ENCODE measurements around the gene CCDC142. TPM values are rescaled to one million over a fixed set of nuclear protein-coding genes. Genes with fewer than 3 reads are reported as not detected.

CCDC142 gene
- total and polyA plus RNA-seq, 9 of the 15 experiments (the other 6 are each of a cell fraction or from before 2014, with no cell fraction given) = 0.55 to 11.7 (median 7.2) TPM

- Histone ChIP-seq H3K27me3 (ENCODE audit: control insufficient read depth in 2 of 2, insufficient read depth in 2 of 2, low read length in 2 of 2) (no peaks in the 10 kb centered on the region), H3K4me3 (peak overlapping the region; percentile 40), H3K9me3 (replicated peaks; ENCODE audit: control insufficient read depth, insufficient read depth, low read depth, low read length) (no peaks in the 10 kb centered on the region), H3K36me3 (ENCODE audit: control insufficient read depth, insufficient read depth, low read length) (peaks cover 13% of the 10 kb centered on the region; the same call in 2 of the 3 replicates), H3K27ac (ENCODE audit: extremely low read depth, low read depth, low read length) (peak overlapping the region; percentile 79), H4K20me1 (replicated peaks; ENCODE audit: control insufficient read depth, insufficient read depth, low read length) (no peaks in the 10 kb centered on the region), H3K79me2 (ENCODE audit: control insufficient read depth, insufficient read depth, low read length) (peaks cover 46% of the 10 kb centered on the region), H2AFZ (ENCODE audit: low read depth, low read length) (peak overlapping the region; percentile 97), H3K4me2 (ENCODE audit: insufficient read depth, low read length) (peak overlapping the region; percentile 95), H3K9ac (ENCODE audit: insufficient read depth in 1 of 2, low read depth in 2 of 2, low read length in 2 of 2) (peak overlapping the region; percentile 87 to 94), H3K4me1 (replicated peaks in 1 of 2; ENCODE audit: control insufficient read depth in 2 of 2, insufficient read depth in 2 of 2, low read length in 2 of 2) (peaks cover 29 to 70% of the 10 kb centered on the region in 2 experiments; a peak in 4 of 5 replicates), H3K9me1 (ENCODE audit: control insufficient read depth, insufficient read depth, low read length) (no peaks in the 10 kb centered on the region)
- in situ Hi-C loops (cut with MboI) (no loop called here), intact Hi-C loops (cut with micrococcal nuclease) (loop anchor here (5.0 kb wide), 1 partner anchor 70 kb away; no protein-coding TSS in a partner anchor)
- BruUV-seq (replicated peaks) = TSS peak; percentile 16
- DNase-seq (ENCODE audit: extremely low read depth in 1 of 4, low spot score in 3 of 4) (peak; percentile 52 to 72 (median 61)), FAIRE-seq (peak; percentile 74), ATAC-seq (peak; percentile 36)
- CTCF ChIA-PET (ENCODE audit: low intra/inter-chr PET ratio) = no interaction called here
- POLR2A ChIA-PET = interaction anchor here (0.6 to 2.4 kb wide), 5 partner anchors 7 to 29 kb away, joined by 3 to 13 read pairs (median 4); partner anchors contain the start of genes AUP1 and HTRA2
- under 1% methylated on average over 22 of the region's 32 CpGs for WGBS (ENCODE audit: insufficient coverage, low coverage, missing lambda C conversion rate)
- TF ChIP-seq HIVEP1 (CRISPR knock-in tag; IDR thresholded peaks at IDR 0.05) (no peak), KDM1A (IDR thresholded peaks at IDR 0.05) (peak; percentile 57 to 67; a peak in 2 of 4 replicates), TARDBP (IDR thresholded peaks at IDR 0.05) (no peak), RBBP5 (IDR thresholded peaks at IDR 0.05; ENCODE audit: borderline replicate concordance, insufficient read depth, low read length, poor library complexity, severe bottlenecking) (peak; percentile 32), YY1 (IDR thresholded peaks at IDR 0.05; ENCODE audit: borderline replicate concordance in 1 of 3, control insufficient read depth in 1 of 3, extremely low read depth in 1 of 3, insufficient read depth in 3 of 3, insufficient read length in 1 of 3, insufficient replicate concordance in 2 of 3, low read depth in 1 of 3, low read length in 2 of 3) (no peak), HDGF (IDR thresholded peaks at IDR 0.05) (no peak), ZBED1 (IDR thresholded peaks at IDR 0.05) (no peak), ZBTB8A (IDR thresholded peaks at IDR 0.05; ENCODE audit: partially characterized antibody) (no peak), STAG1 (CRISPR knock-in tag; IDR thresholded peaks at IDR 0.05; ENCODE audit: borderline replicate concordance) (no peak), EGR1 (conservative IDR thresholded peaks at IDR 0.05) (peak; percentile 94), HMBOX1 (IDR thresholded peaks at IDR 0.05) (no peak), ZNF197 (CRISPR knock-in tag; IDR thresholded peaks at IDR 0.05; ENCODE audit: low read depth) (no peak), ZZZ3 (IDR thresholded peaks at IDR 0.05) (no peak), CBFB (CRISPR knock-in tag; IDR thresholded peaks at IDR 0.05) (no peak), TEAD4 (IDR thresholded peaks at IDR 0.05; ENCODE audit: low read length) (peak; percentile 41; the same call in 1 of the 2 replicates), TEAD4 (CRISPR knock-in tag; IDR thresholded peaks at IDR 0.05; ENCODE audit: borderline replicate concordance) (no peak), MAFK (IDR thresholded peaks at IDR 0.05; ENCODE audit: low read length) (no peak), ZNF589 (CRISPR knock-in tag; IDR thresholded peaks at IDR 0.05; ENCODE audit: low read depth) (0 out of 2 replicates have a peak, but pooled peaks have one; percentile 39), TRIM24 (IDR thresholded peaks at IDR 0.05) (no peak), RBM14 (IDR thresholded peaks at IDR 0.05; ENCODE audit: borderline replicate concordance, insufficient read depth, low read depth, low read length) (no peak), TRIM28 (IDR thresholded peaks at IDR 0.05) (no peak), ZNF696 (CRISPR knock-in tag; conservative IDR thresholded peaks at IDR 0.05) (no peak), EP300 (IDR thresholded peaks at IDR 0.05; ENCODE audit: low read length) (no peak), CREM (IDR thresholded peaks at IDR 0.05; ENCODE audit: low read depth) (no peak; the same call in 1 of the 2 replicates)
Measured at GRCh38 chr2:74502147-74502719, 19.4 kb upstream of the CCDC142 start.

All from K562 (cell line).